Endothelial cell (in vitro differentiated cells): ENCODE results near the gene SIX2. TPM values are rescaled to one million over a fixed set of nuclear protein-coding genes. Genes with fewer than 3 reads are reported as not detected.

ENCODE experiments used
- DNase-seq: peaks from one replicate; pipeline ENCODE4 v3.0.0; 2021; ENCODE audit warnings: low spot score
- H3K27ac Mint-ChIP-seq: one replicate; pipeline ENCODE4 v1.8.0; 2021; ENCODE audit warnings: mixed read lengths, inconsistent platforms; ENCODE audit not compliant: unreplicated experiment
- H3K27me3 Mint-ChIP-seq: one replicate; pipeline ENCODE4 v1.8.0; 2021; ENCODE audit warnings: mild to moderate bottlenecking, moderate library complexity, mixed read lengths, inconsistent platforms; ENCODE audit not compliant: unreplicated experiment
- H3K36me3 Mint-ChIP-seq: one replicate; pipeline ENCODE4 v1.8.0; 2021; ENCODE audit warnings: mild to moderate bottlenecking, low read depth, mixed read lengths, inconsistent platforms; ENCODE audit not compliant: unreplicated experiment
- H3K4me1 Mint-ChIP-seq: one replicate; pipeline ENCODE4 v1.8.0; 2021; ENCODE audit warnings: mild to moderate bottlenecking, mixed read lengths, inconsistent platforms; ENCODE audit not compliant: unreplicated experiment
- H3K4me3 Mint-ChIP-seq: one replicate; pipeline ENCODE4 v1.8.0; 2021; ENCODE audit warnings: mild to moderate bottlenecking, mixed read lengths, inconsistent platforms; ENCODE audit not compliant: unreplicated experiment
- H3K9me3 Mint-ChIP-seq: one replicate; pipeline ENCODE4 v1.8.0; 2021; ENCODE audit warnings: mixed read lengths, inconsistent platforms; ENCODE audit not compliant: unreplicated experiment
- total RNA-seq: library from RNA; stranded (reverse); fragmentation: NEBNext Ultra II Directional; extraction: Animal tissue kit (Norgen Biotek cat#: 25700); gene quantifications from one replicate; pipeline ENCODE4 v1.2.1, GENCODE V29; 2021; ENCODE audit not compliant: unreplicated experiment
- TF ChIP-seq, protein P1 (sequence below): fragments of 200-600 bp; sonication (generic); IDR thresholded peaks from one replicate; pipeline ENCODE4 v1.5.0; 2021; ENCODE audit warnings: antibody characterized with exemption; ENCODE audit not compliant: unreplicated experiment

The SIX2 gene
- total RNA-seq, 1 donor from 2014 or later: 2.0 TPM

DNA sequence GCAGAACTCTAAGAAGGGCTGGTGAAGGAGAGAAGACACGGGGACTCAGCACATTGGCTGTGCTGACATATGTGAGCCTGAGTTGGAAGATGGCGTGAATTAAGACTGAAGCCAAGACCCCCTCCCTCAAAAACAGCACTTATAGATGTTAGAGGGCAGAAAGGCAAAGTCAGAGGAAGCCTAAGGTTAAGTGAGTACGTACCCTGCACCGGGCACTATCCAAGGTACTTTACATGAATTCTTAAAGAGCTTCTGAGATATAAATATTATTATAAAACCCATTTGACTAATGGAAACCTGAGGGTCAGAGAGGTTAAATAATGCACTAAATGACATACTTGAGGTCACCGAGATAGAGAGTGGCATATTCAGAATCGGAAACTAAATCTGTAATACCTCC, 42.2 kb downstream of the SIX2 start:
- DNase-seq: no peak
- H3K4me1 Mint-ChIP-seq: peaks cover 13% of the 10 kb centered on the region
- TF ChIP-seq, protein P1, sequence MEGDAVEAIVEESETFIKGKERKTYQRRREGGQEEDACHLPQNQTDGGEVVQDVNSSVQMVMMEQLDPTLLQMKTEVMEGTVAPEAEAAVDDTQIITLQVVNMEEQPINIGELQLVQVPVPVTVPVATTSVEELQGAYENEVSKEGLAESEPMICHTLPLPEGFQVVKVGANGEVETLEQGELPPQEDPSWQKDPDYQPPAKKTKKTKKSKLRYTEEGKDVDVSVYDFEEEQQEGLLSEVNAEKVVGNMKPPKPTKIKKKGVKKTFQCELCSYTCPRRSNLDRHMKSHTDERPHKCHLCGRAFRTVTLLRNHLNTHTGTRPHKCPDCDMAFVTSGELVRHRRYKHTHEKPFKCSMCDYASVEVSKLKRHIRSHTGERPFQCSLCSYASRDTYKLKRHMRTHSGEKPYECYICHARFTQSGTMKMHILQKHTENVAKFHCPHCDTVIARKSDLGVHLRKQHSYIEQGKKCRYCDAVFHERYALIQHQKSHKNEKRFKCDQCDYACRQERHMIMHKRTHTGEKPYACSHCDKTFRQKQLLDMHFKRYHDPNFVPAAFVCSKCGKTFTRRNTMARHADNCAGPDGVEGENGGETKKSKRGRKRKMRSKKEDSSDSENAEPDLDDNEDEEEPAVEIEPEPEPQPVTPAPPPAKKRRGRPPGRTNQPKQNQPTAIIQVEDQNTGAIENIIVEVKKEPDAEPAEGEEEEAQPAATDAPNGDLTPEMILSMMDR: no peak
- H3K36me3 Mint-ChIP-seq: no peaks in the 10 kb centered on the region
- H3K27ac Mint-ChIP-seq: no peak overlapping the region
- no peaks in the 10 kb centered on the region for H3K9me3 Mint-ChIP-seq
- H3K27me3 Mint-ChIP-seq: peaks cover 3% of the 10 kb centered on the region
- no peak overlapping the region for H3K4me3 Mint-ChIP-seq

DNA sequence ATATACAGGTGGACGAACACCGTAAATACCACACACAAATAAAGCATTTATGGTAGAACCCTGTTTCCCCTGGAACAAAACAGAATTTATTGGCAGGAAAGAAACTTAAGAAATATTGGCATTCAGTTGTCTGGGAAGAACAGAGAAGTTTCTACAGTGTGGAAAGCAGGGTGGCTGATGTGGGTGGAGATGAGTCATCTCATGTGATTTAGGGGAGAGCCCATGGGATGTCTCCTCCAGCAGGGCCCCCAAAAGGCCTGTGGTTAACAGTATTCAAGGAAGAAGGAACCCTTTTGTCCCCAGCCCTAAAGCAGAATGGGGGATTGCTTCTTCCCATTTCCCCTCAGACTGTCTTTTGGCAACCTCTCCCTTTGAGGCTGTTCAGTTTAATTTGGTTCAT, 43.6 kb downstream of the SIX2 start:
- no peak overlapping the region for H3K4me3 Mint-ChIP-seq

DNA sequence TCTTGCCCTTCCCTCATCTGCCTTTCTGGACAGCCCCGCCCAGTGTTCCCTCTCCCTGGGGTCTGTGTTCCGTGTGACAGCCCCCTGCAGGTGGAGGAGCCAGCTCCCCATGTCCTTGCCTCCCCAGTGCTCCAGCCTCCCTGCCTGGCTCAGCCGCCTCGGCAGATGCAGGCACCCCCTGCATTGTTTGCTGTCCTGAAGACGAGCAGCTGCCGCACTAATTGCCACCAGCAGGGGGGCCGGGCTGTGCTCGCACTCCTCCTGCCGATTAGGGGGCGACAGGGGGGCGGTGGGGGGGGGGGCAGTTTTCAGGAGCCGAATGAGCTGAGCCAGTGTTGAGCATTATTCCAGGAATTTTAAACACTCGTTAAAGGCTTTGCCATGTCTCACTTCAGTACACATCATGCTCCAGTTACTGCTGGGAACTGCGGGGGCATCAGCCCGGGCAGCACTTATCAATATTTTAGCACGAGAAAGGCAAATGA, 44.5 kb downstream of the SIX2 start:
- Mint-ChIP-seq H3K36me3 (no peaks in the 10 kb centered on the region), H3K27me3 (peaks cover 7% of the 10 kb centered on the region), H3K4me1 (peaks cover 11% of the 10 kb centered on the region), H3K9me3 (no peaks in the 10 kb centered on the region), H3K27ac (no peak overlapping the region), H3K4me3 (no peak overlapping the region)
- peak; percentile 55 for DNase-seq
- TF ChIP-seq, protein P1: peak; percentile 73

More for the DNA sequence above, 43.6 kb downstream of the SIX2 start:
- Mint-ChIP-seq H3K9me3 (no peaks in the 10 kb centered on the region), H3K27me3 (peaks cover 3% of the 10 kb centered on the region), H3K27ac (no peak overlapping the region), H3K4me1 (peaks cover 13% of the 10 kb centered on the region), H3K36me3 (no peaks in the 10 kb centered on the region)
- TF ChIP-seq, protein P1: no peak
- DNase-seq: no peak

DNA sequence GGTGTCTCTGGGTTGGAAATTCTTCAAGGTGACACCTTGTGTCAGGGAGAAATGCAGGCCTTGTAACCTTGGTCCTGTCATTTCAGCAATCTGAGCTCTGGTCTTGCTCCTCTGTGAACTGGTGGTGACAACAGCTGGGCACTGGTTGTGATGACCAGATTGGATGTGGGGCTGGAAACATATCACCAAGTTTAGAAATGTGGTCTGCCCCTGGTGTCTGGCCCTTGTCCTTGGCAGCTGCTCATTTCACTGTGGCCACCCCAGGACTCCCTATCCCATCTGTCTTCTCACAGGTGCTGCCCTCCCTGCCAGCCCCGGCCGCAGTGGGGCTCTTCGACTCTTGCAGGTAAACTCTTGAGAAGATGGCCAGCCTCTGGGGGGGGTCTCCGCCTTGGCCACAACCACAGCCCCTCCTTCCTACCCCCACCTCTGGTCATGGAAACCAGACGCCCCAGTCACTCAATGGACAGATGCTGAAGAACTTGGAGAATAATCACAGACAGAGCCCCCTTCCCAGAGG, 47.0 kb downstream of the SIX2 start:
- Mint-ChIP-seq H3K4me3 (no peak overlapping the region), H3K27ac (no peak overlapping the region), H3K27me3 (peaks cover 10% of the 10 kb centered on the region), H3K4me1 (peaks cover 7% of the 10 kb centered on the region), H3K9me3 (no peaks in the 10 kb centered on the region), H3K36me3 (no peaks in the 10 kb centered on the region)
- no peak for DNase-seq
- TF ChIP-seq, protein P1: no peak

DNA sequence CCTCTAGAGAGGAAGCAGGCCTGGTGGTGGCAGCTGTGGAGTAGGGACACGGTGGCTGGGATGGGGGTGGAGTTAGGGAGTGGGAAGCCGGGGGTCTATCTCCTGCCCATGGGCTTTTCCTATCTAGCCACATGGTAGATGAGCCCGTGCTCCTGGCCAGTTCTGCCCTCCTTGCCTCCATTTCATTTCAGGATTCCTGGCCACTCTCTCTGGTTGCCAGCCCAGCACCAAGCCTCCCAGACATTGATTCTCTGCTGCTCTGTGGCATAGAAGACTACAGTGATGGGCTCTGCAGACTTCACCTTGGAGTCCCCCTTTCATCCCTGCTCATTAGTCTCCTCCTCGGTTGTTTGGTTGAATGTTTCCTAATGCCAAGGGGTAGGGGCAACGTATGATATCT, 48.4 kb downstream of the SIX2 start:
- Mint-ChIP-seq H3K4me3 (no peak overlapping the region), H3K4me1 (peaks cover 7% of the 10 kb centered on the region), H3K36me3 (no peaks in the 10 kb centered on the region), H3K27ac (no peak overlapping the region), H3K9me3 (no peaks in the 10 kb centered on the region), H3K27me3 (peaks cover 16% of the 10 kb centered on the region)
- TF ChIP-seq, protein P1: no peak
- no peak for DNase-seq
